Measurements from ENCODE around the gene HDAC7.
"Not testable (repeated sequence)": the region's sequence is repeated elsewhere in the genome, so short reads cannot be mapped to it uniquely, and the experiment has no call there.

The HDAC7 gene

DNA sequence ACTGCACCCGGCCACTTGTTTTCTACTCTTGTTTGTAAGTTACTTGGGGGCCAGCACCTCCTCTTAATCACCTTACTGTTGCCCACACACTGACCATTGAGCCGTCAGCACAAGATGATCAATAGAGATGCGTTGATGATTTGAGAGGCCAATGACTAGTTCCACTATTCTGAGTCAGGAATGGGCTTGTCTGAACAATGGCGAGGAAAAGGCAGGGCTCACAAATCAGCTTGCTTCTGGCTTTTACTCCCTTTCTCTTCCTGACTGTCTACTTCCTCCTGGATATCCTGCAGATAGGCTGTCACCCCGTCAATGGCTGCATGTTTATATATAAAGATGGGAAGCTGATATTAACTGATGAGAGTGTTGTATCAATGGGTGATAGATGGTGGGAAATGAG is 29.1 kb upstream of the HDAC7 start:
- DNase-seq, result no peak

GRCh38 chr12:47846294-47846996 is 26.7 kb upstream of the HDAC7 start:
- DNase-seq, result no peak

DNA sequence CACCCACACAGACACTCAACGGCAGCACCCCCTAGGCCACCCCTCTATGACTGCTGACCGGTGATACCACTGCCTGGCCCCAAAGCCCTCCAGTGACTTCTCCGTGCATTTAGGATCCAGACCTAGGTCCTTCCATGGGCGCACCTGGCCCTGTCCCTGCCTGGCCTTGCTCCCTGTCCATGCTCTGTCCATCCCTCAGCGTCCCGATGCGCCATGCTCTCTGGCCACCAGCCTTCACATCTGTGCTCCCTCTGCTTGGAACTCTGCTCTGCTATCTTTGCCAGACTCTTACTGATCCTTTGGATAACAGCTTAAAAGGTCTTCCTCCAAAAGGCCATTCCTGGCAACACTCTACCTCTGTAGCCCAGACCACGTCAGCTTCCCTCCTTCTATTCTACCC is 25.4 kb upstream of the HDAC7 start:
- DNase-seq, result no peak

- no peak for DNase-seq
These were observed 24.7 kb upstream of the HDAC7 start for GRCh38 chr12:47844264-47845019.

DNA sequence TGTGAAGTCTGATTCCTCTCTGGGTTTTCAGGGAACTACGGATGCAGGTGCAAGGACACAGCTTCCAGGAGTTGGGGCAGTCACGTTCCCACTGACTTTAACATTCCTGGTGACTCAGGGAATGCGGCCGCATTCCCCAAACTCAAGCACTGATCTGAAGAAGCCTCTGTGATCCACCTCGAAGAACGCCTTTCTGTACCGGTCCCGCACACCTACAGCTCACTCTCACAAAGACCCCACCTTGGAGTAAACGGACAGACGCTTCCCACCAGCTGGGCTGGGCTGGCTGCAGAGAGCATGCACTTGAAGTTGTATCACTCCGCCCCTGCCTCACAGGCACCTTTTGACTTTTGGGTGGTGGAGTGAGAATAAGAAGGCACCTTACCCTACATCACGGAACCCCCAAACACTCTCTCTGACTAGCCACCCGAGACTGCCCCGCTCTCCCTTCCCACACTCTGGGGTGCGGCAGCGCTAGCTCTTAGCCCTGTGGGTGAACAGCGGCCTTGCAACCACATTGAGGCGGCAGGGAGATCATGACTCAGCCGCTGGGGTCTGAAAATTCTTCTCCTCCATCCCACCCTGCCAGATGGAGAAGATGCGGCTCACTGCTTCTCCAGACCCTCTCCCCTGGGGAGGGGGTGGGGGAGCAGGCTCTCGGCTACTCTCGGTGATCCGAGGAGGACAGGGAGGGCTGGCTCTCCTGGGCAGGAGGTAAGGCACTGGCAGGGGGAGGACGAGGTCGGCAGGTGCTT is 23.7 kb upstream of the HDAC7 start:
- DNase-seq, result no peak

DNA sequence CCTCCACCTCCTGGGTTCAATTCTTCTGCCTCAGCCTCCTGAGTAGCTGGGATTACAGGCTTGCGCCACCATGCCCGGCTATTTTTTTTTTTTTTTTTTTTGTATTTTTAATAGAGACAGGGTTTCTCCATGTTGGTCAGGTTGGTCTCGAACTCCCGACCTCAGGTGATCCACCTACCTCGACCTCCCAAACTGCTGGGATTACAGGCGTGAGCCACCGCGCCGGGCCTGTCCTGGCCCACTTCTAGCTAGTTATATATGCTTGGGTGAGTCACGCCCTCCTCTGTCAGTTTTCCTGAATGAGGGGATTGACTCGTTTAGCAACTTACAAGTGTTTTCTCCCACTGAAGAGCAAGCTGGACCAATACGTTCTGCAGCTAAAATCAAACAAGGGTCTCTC is 22.8 kb upstream of the HDAC7 start:
- DNase-seq, result not testable (repeated sequence)

GRCh38 chr12:47841910-47842309 is 22.2 kb upstream of the HDAC7 start:
- DNase-seq, result no peak

- DNase-seq, result no peak
These were observed 21.8 kb upstream of the HDAC7 start for GRCh38 chr12:47841501-47841900.

DNA sequence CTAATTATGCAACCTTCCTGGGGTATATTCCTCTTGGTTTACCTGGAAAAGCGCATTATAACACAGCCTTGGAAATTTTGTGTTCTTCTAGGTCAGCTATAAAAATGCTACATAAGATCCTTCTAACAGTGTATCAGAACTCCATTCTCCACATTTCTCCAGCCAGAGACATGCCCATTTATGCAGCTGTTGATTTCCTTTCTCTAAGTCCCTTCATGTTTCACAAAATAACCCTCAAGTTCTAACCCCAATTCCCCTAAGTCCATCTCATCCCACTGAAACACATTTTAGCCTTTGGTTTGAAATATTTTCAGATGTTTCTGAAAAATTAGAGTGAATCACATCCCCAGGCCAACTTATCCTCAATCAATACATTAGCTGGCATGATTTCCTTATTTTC is 20.9 kb upstream of the HDAC7 start:
- DNase-seq, result no peak

- no peak for DNase-seq
These were observed 19.6 kb upstream of the HDAC7 start for GRCh38 chr12:47839214-47839876.

DNA sequence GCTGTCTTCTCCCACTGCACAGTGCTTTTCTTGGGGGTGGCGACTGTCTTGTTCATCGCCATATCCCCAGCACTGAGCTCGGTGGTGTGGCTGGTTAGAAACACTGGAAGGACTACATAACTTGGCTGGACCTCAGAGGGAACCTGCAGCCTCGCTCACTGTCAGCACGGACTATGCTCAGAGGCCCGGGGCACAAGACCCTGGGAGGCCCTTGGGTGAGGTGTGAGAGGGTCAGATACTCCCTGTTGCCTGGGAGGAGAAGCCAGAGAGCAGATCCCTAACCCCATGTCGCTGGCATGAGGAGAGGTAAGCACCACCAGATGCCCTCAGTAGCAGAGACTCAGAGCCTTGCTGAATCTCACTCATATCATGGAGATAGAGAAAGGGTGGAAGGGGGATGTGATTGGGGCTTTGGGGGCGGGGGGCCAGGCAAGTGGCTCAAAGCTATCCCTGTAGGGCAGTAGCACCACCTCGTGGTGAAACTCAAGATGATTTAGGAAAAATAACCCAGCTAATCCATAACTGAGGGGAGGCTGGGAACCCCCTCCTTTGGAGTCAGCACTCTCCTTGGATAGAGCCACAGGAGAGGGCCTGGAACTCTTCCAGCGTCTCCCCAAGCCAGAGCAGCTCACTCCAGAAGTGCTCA is 18.7 kb upstream of the HDAC7 start:
- no peak for DNase-seq

- DNase-seq, result no peak
These were observed 17.8 kb upstream of the HDAC7 start for GRCh38 chr12:47837190-47838171.

GRCh38 chr12:47835831-47836155 is 16.1 kb upstream of the HDAC7 start:
- no peak for DNase-seq

DNA sequence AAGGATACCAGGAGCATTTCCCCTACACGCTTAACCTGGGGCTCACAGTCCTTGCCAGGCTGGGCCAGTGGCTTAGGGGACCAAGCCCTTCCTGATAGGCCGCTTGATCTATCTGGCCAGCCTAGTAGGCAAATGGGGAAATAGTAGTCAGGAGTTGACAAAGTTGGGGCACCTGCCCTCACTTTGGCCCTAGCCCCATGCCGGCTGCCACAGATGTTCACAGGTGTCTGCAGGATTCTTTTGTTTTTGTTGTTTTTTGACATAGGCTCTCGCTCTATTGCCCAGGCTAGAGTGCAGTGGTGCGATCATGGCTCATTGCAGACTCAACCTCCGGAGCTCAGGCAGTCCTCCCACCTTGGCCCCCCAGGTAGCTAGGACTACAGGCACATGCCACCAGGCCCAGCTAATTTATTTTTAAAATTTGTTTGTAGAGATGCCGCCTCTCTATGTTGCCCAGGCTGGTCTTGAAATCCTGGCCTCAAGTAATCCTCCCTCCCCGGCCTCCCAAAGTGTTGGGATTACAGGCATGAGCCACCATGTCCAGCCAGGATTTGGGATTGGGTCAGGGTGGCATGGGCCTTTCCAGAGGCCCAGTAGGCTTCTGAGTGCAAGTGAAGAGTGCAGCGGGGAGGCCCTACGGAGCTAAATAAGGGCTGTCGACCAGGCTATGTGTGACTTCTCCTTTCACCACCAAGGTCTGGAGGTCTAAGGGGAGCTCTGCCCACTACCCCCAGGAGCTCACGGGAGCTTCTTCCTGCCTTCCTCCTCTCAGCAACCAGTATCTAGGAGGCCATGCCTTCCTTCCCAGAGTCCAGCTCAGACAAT is 15.5 kb upstream of the HDAC7 start:
- no peak for DNase-seq

DNA sequence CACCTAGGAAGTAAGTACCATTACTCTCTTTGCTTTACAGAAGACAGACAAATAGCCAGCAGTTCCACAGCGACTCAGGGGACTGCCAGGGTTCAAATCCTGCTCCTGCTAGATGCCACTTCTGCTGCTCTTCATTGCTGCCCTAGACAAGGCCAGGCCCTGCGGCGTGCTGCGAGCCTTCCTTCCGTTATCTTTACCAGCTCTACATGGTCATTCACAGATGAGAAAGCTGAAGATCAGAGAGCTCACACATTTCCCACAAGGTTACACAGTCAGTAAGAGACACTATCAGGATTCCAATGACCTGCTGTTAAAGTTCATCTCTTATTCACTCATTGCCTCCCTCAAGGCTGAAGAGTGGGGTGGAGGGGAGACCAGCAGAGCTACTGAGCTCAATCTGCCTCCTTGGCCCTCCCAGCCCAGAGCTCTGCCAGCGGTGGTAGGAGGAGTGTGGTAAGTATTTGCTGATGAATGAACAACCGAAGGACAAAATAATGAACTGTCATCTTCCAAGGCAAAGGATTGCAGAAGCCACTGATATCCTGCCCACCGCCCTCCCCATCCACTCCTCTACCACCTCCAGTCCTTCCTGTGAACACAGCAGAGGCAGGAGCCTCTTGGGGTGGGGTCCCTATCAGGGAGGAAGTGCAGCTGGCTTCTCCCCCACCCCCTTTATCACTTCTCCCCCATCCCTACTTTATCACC is 14.6 kb upstream of the HDAC7 start:
- no peak for DNase-seq

DNA sequence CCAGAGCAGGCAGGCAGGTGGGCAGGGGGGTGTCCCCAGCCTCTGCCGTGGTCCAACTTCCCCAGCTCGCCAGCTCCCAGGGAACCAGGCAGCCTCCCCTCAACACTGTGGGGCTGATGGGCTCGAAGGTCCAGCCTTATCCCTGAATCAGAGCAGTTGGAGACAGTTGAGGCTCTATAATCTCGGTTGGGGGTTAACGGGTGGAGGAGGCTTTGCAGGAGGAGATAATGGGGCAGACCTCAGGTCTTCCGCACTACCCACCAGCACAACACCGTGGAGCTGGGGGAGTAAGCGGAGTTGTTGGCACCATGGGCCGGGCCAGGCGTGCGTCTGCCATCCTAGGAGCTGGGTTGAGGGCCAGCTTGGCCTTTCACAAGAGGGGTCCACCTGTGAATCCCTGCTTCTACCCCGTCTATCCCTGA is 13.9 kb upstream of the HDAC7 start:
- no peak for DNase-seq

DNA sequence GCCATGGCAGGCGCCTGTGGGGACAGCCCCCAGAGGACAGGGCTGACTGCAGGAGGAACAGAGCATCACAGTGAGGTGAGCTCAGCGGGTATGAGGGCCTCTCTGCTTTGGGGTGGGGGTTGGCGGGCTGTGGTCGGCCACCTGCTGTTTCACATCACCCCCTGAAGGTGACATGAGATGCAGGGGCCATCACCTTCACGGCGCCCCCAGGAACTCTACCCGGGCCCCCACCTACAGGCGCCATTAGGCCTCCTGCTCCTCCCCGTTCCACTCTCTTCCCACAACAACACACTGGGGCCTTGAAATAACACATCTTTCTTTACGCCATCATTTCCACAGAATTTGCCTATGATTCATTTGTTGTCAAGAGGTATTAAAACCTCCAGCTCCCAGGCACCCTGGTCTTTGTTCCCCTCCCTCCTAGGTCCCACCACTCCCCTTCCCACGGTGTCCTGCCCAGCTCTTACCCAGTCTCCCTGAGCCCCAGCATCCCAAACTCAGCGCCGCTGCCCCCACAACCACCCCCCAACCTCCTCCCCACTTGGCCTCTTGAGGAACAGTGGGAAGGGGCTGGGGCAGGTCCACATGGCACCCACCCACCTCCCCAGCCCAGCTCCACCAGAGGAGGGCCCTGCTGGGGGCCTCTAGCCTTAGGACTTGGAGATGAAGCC is 12.7 kb upstream of the HDAC7 start:
- DNase-seq, result no peak

- no peak for DNase-seq
These were observed 9.9 kb upstream of the HDAC7 start for GRCh38 chr12:47829584-47829983.

DNA sequence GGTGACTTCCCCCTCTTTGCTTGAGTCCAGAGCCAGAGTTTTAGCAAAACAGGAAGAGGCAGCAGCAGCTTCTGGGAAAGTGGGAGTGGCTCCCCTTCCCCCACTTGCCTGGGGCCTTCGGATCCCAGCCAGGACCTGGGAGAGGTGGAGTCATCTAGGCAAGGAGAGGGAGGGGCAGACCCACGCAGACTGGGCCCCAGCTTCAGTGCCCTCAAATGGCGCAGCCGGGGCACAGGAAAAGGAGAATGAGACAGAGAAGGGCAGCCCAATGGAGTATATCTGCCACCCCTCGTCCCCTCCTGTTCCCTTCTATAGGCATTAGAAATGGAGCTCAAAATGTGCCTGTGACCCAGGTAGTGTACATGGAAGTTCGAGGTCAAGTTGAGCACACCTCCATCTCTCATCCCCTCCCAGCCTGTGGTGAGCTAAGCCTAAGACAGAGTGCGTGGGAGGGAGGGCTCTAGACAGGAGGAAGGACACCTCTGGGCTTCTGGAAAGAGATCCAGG is 9.3 kb upstream of the HDAC7 start:
- DNase-seq, result no peak
